K562 (cell line): ENCODE data around the gene GNGT2. TPM values are rescaled to one million over a fixed set of nuclear protein-coding genes. Genes with fewer than 3 reads are reported as not detected.

ENCODE experiments used
- ARID3B ChIP-seq: fragments of 250-450 bp; sonication (Bioruptor Pico); IDR thresholded peaks from 2 replicates; pipeline ENCODE4 v1.4.0; 2020; ENCODE audit warnings: borderline replicate concordance
- ERF ChIP-seq: fragments of 450-650 bp; formaldehyde crosslinking; IDR thresholded peaks from 2 replicates; pipeline ENCODE4 v1.4.0; 2020; ENCODE audit warnings: mild to moderate bottlenecking, mixed read lengths
- FOSL1 ChIP-seq: fragments of 200-800 bp; sonication (Bioruptor generic); conservative IDR thresholded peaks from 2 replicates; pipeline ENCODE4 v1.6.1; 2016; ENCODE audit warnings: missing genetic modification characterization, missing compliant biosample characterization
- HNRNPLL ChIP-seq: fragments of 200-400 bp; formaldehyde crosslinking; IDR thresholded peaks from 2 replicates; pipeline ENCODE4 v1.6.1; 2017; ENCODE audit warnings: low read length, low read depth, mild to moderate bottlenecking; ENCODE audit not compliant: poor library complexity, severe bottlenecking
- KDM1A ChIP-seq, 2 experiments: fragments of 450-650 bp; IDR thresholded peaks; 2 replicates each; pipeline ENCODE4 v1.6.1; 2016; ENCODE audit warnings: mild to moderate bottlenecking in 2 of 2
- NRF1 ChIP-seq, 2 experiments: fragments of 450-650 bp; IDR thresholded peaks in 1 of 2; conservative IDR thresholded peaks in 1 of 2; 2 replicates each; pipeline ENCODE4 v1.6.1; 2014; ENCODE audit warnings: mild to moderate bottlenecking in 2 of 2
- PRPF4 ChIP-seq: fragments of 200-400 bp; formaldehyde crosslinking; IDR thresholded peaks from one replicate; pipeline ENCODE4 v1.6.1; 2017; ENCODE audit warnings: low read length, low read depth, mild to moderate bottlenecking; ENCODE audit not compliant: insufficient read depth, poor library complexity, severe bottlenecking
- RBM22 ChIP-seq: fragments of 200-400 bp; formaldehyde crosslinking; IDR thresholded peaks from 2 replicates; pipeline ENCODE4 v1.6.1; 2018; ENCODE audit warnings: low read length, low read depth; ENCODE audit not compliant: poor library complexity, severe bottlenecking
- SMAD3 ChIP-seq: fragments of 450-650 bp; formaldehyde crosslinking; conservative IDR thresholded peaks from 2 replicates; pipeline ENCODE4 v1.4.0; 2020; ENCODE audit warnings: mild to moderate bottlenecking
- SMARCB1 ChIP-seq: IDR thresholded peaks from 2 replicates; pipeline ENCODE4 v1.6.1; 2011; ENCODE audit warnings: improper control_type of control experiment, low read depth; ENCODE audit not compliant: insufficient read length
- TCF7L2 ChIP-seq: fragments of 150-350 bp; IDR thresholded peaks from 2 replicates; pipeline ENCODE4 v1.6.1; 2016; ENCODE audit warnings: low read depth, mild to moderate bottlenecking, low read length, moderate library complexity
- TFAM ChIP-seq: fragments of 250-450 bp; sonication (Bioruptor Pico); conservative IDR thresholded peaks from 2 replicates; pipeline ENCODE4 v1.5.0; 2021; ENCODE audit warnings: mild to moderate bottlenecking, moderate library complexity
- THRAP3 ChIP-seq: fragments of 450-650 bp; IDR thresholded peaks from 2 replicates; pipeline ENCODE4 v1.6.1; 2016; ENCODE audit warnings: mild to moderate bottlenecking, inconsistent platforms, borderline replicate concordance
- USF1 ChIP-seq: sonication (generic); formaldehyde crosslinking; IDR thresholded peaks from 2 replicates; pipeline ENCODE4 v1.9.0; 2022; ENCODE audit warnings: mild to moderate bottlenecking, missing genetic modification reagents
- ZBTB11 ChIP-seq, 3 experiments: fragments of 200-800 bp in 1 of 3; fragments of 250-450 bp in 1 of 3; fragments of 450-650 bp in 1 of 3; sonication (Bioruptor Pico) in 1 of 3; sonication (Bioruptor generic) in 1 of 3; formaldehyde crosslinking in 1 of 3; IDR thresholded peaks; 2 replicates each; pipeline versions ENCODE4 v1.6.1 to v1.8.0; 2016 to 2022; ENCODE audit warnings: mild to moderate bottlenecking in 2 of 3, missing genetic modification characterization in 2 of 3, missing compliant biosample characterization in 1 of 3, moderate library complexity in 1 of 3
- ZBTB2 ChIP-seq: fragments of 450-650 bp; IDR thresholded peaks from 2 replicates; pipeline ENCODE4 v1.6.1; 2016; ENCODE audit warnings: antibody characterized with exemption
- ZNF655 ChIP-seq: fragments of 250-450 bp; sonication (Bioruptor Pico); IDR thresholded peaks from 2 replicates; pipeline ENCODE4 v1.5.0; 2021
- polyA plus RNA-seq, 8 experiments: library from polyadenylated mRNA; depleted of rRNA in 4 of 8; stranded (reverse) in 5 of 8; unstranded in 3 of 8; fragments of >200 nt; fragmentation: Nextera tagmentation in 2 of 8; fragmentation: Illumina TruSeq in 1 of 8; extraction: Ambion mirVana in 2 of 8; extraction: Trizol in 1 of 8; gene quantifications; 2 replicates each; pipeline versions ENCODE4 v1.2.1 to v1.2.3, GENCODE V29; 2011 to 2014; ENCODE audit warnings: inconsistent platforms in 1 of 8, missing spikeins in 1 of 8
- total RNA-seq, 7 experiments: library from RNA; depleted of rRNA in 6 of 7; stranded (reverse); fragments of >200 nt in 6 of 7; fragmentation: Illumina TruSeq in 2 of 7; extraction: Trizol in 2 of 7; gene quantifications; 2 replicates each; pipeline versions ENCODE4 v1.2.1 to v1.2.3, GENCODE V29; 2011 to 2021; ENCODE audit warnings: low replicate concordance in 1 of 7

Gene GNGT2
- total and polyA plus RNA-seq, 9 of the 15 experiments (the other 6 are each of a cell fraction or from before 2014, with no cell fraction given), result not detected

GRCh38 chr17:49193513-49194296 is 16.7 kb downstream of the GNGT2 start (continued):
- TF ChIP-seq ZBTB11 (CRISPR knock-in tag; IDR thresholded peaks at IDR 0.05) (0 out of 6 replicates have a peak, but pooled peaks of 1 of the 3 experiments have one; percentile 20), FOSL1 (0 out of 2 replicates have a peak, but pooled peaks have one; percentile 30), USF1 (peak; percentile 62), PRPF4 (no peak), KDM1A (IDR thresholded peaks at IDR 0.05) (0 out of 4 replicates have a peak, but pooled peaks of 1 of the 2 experiments have one; percentile 6), TCF7L2 (no peak), ARID3B (CRISPR knock-in tag) (no peak), ZNF655 (CRISPR knock-in tag) (no peak), SMAD3 (CRISPR knock-in tag) (no peak), NRF1 (conservative IDR thresholded peaks at IDR 0.05 in 1 of 2, IDR thresholded peaks at IDR 0.05 in 1 of 2) (peak in 1 of 2 experiments; percentile 27; a peak in 2 of 4 replicates), ZBTB2 (peak; percentile 50; the same call in 1 of the 2 replicates), SMARCB1 (no peak), THRAP3 (peak; percentile 88; the same call in 1 of the 2 replicates), ERF (no peak), HNRNPLL (no peak), TFAM (no peak), RBM22 (no peak)
